ENCODE measurements around the gene NGDN.

NGDN gene

GRCh38 chr14:23469906-23470403, 452 bp downstream of the NGDN start:
- no peak for DNase-seq (ENCODE audit: low spot score)

DNA sequence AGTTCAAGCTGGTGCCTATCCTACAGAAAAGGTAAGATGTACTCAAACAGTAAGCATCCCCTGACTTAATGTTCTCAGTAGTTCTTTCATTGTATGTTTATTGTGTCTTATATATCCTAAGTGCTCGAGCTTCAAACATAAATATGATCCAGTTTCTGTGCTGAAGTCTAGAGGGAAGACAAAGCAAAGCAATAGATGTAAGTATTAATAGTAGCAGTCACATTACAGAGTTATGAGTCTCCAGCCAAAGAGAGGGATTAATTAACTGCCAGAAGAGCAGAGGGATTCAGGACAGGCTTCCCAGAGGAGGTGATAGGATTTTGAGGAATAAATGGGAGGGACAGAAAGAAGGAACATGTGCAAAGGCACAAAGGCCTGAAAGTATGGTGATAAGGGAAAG, 1.4 kb downstream of the NGDN start:
- no peak for DNase-seq (ENCODE audit: low spot score)

DNA sequence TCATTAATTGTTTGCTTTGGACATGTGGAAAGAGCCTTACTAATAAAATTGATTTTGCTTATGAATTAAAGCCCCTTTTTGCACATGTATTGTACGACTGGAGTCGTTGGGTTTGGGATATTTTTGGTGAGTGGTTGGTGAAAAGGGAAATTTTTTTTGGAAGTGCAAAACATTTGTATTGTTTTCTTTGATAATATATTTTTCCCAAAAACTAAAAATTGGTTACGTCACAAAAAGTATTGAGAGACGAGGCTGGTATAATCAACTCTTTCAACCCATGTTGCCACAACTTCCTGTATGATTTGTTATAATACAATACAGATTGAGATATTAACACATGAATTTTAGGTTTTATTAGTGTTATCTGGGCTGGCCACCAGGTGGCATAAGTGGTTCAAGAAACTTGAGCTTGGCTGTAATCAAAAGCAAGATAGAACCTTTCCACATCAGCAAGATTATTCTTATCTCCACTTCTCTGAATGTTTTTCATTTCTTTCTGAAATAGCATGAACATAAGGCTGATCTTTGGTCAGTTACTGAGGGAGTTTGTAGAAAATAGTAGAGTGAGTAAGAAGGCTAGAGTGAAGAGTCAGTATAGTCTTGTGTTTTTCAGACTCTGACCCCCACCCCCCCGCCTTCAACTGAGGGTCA, 8.7 kb downstream of the NGDN start:
- DNase-seq (ENCODE audit: low spot score) = peak; percentile 60

- no peak for DNase-seq (ENCODE audit: low spot score)
These were observed 12.0 kb downstream of the NGDN start for GRCh38 chr14:23481362-23481970.

DNA sequence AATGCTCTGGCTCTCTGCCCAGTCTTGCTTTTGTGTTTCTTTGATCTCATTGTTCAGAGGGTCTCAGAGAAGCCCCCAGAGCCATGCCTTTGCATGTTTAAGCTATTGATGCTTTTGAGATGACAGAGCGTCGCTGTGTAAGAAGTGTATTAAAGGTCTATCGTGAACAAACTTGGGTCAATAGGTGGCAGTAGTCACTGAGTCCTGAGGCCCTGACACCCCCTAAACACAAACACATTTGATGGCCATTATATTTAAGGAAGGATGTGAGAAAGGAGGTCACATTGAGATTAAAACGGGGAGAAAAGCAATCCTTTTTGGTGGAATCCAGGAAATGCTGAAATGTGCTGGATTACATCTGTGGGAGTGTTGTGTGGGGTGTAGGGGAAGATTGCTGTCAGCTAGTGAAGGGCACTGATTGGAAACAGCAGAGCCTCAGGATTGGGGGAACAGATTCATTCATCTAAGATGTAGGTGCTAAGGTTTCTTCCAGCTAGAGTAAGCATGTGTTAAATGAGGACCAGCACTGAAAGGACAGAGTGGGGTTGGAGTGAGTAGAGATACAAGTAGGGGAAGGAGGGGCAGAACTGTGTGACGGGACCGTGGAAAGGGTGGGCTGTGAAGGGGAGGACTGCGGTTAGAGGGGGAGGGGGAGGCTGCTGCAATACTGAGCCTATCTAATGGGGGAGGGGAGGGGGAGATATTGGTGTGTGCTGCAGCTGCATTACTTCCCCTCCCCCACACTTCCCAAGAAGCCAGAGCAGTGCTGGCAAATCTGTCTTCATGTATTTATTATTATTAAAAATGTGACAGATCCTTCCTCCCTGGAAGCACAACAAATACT, 12.7 kb downstream of the NGDN start:
- DNase-seq (ENCODE audit: low spot score) = no peak

GRCh38 chr14:23482823-23483148, 13.3 kb downstream of the NGDN start:
- no peak for DNase-seq (ENCODE audit: low spot score)

DNA sequence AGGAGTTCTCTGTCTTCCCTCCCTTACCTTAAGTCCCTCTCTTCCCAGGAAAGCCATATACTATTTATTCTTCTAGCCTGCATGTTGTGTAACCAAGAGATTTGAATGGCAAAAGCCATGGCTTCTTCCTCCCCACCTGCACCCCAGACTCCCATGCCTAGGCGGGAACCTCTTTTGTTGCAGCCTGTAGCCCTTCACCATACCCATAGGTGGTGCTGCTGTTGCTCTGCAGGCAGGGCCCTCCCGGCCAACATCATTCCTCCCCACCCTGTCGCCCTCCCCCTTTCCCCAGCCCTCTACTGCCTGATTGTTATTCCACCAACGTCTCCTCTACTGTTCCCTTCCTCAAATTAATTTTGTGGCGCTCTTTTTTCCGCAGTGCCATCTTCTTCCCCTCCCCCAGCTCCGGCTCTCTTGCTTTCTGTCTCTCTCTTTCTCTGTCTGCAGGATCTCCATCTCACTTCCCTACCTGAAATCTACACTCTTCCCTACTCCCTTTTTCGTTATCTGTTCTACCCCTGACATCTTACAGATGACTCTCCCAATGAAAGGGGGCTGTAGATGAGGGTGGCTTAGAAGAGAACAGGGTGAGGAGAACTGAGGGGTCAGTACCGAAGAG, 13.8 kb downstream of the NGDN start:
- peak; percentile 26 for DNase-seq (ENCODE audit: low spot score)

DNA sequence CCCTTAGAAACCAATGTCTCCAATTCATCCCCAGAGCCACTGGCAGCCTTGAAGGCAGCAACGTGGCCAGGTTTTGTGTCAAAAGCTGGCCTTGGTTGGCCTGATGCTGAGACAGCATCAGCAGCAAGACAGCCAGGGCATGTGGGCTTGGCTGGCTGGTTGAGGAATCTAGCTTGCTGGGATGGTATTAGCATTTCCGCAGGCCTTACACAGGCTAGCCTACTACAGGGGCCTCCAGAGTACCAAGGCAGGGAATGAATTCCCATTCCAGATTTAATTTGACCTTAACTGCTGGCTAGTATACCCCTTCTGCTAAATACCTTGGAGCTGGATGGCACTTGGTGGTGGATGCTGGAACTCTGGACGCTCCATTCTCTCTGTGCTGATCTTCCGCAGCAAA, 15.8 kb downstream of the NGDN start:
- DNase-seq (ENCODE audit: low spot score) = no peak

DNA sequence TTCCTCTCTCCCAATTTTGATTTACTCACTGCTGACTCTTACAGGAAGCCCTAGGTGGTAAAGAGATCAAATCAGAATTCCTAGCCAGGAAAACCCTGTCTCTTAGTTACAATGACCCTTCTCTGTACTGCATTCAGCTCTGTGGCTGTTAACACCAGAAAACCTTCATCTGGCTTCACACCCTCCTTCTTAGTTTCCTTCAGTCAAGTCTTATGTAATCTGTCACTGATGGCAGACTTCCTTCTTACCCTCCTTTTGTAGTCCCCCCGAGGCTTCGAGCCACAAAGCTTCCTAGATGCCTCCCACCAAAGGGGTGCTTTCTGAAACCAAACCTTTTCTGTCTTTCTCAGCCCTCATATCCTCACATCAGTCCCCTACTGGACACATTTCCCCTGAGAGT, 16.5 kb downstream of the NGDN start:
- DNase-seq (ENCODE audit: low spot score) = no peak

DNA sequence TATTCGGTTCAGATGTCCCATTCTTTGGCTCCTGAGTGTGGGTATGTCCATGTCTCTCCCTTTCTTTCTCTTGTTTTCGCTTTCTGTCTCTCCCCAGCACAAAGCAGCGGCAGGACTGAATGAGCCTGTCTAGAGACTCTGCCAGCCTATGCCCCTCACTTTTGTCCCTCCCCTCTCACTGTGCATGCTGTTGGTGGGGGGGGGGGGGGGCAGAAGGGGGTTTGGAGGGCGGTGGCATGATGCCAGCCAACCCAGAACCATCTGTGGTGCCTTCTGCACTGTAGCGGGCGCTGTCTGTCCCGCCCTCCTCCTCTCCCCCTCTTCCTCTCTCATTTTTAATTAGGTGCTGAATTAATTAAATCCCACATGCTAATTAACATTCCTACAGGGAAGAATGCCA, 17.7 kb downstream of the NGDN start:
- no peak for DNase-seq (ENCODE audit: low spot score)

DNA sequence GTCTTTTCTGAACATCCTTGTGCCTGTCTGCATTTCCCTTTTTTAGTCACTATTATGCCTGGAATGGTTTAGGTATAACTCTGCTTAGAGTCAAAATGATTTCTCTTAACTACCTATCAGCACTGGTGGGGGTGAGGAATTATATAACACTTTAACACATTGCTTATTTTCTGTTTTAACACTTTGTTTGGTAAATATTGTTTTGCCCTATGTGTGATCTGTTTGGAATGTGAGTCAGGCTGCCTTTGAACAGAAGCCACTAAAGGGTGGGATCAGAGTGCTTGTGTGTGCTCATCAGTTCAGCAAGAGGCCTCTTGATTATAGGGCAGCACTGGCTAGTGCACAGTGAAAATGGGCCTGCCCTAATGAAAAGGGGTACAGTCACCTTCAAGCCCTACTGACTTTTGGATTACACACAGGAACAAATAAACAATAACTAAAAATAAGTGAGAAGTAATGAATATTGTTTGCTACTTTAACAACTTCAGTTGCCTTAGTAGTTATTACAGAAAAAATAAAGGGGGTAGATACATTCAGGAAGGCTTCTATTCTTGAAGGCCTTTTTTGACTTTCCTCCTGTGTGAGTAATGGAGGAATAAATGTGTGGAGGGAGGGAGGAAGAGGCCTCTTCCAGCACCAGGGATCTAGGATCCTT, 23.2 kb downstream of the NGDN start:
- DNase-seq (ENCODE audit: low spot score) = no peak

DNA sequence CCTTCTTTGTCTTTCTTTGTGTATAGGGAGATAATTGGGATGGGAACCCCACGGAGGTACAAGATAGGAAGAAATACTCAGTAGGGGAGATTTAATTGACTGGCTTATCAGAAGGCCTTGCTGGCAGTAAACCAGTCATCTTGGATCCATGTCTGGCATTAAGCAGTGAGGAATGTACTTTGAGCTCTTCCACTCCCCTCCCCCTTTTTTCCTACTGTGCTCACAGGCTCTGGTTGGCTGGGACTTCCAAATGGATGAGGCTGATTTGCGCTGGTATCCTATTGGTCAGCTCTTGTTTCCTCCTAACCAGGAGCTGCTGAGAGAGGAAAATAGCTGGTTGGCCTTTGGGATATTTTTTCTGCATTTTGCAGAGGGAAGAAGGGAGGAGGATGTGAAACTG, 24.7 kb downstream of the NGDN start:
- no peak for DNase-seq (ENCODE audit: low spot score)

- DNase-seq (ENCODE audit: low spot score) = no peak
These were observed 42.7 kb downstream of the NGDN start for GRCh38 chr14:23512156-23512555.

DNA sequence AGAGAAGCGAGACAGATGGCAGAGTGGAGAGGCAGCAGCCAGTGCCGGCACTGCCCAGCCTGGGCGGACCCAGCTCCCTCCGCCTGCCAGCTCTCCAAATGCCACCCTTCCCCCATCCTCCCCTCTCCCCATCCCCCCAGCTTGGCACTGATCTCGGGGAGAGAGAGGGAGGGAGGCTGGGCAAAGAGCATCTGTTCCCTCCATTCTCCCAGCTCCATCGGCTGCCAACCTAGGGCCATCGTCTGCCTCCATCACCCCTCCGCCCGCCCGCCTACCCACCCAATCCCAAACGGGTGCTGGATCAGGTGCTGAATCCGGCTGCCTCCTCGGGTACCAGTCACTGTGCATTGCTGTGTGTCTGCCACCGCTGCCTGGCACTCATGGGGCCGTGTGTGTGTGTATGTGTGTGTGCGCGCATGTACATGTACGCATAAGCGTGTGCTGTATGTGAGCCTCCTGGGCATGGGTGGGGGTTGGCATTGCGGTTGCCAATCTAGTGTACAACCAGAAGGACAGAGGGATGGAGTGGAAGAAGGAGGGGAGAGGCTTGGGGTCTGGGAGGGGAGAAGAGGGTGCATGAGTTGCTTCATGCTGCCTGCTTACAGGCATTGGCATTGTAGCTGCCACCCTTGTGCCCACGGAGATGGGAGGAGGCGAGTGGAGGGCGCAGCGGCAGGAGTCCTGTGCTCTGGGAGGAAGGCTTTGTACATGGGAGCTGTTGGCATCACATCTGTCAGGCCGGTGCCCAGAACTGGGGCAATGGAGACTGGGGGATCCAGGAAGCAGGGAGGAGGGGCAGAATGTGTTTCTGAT, 43.7 kb downstream of the NGDN start:
- no peak for DNase-seq (ENCODE audit: low spot score)

GRCh38 chr14:23513818-23514643, 44.5 kb downstream of the NGDN start:
- DNase-seq (ENCODE audit: low spot score) = no peak

DNA sequence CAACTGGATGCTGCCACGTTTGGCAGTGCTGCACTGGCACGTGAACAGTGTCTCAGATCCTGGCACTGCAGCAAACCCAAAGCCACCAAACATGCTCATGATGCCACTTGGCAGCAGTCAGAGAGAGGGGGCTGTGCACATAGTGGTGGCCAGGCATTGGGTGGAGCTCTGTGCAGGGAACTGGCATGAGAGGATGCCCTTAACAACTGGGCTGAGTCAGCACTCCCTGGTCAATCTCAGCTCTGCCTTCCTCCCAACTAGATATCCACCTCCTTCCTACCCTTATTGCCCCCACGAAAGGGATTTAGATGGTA, 45.1 kb downstream of the NGDN start:
- DNase-seq (ENCODE audit: low spot score) = no peak

GRCh38 chr14:23517650-23518326, 48.3 kb downstream of the NGDN start:
- no peak for DNase-seq (ENCODE audit: low spot score)

DNA sequence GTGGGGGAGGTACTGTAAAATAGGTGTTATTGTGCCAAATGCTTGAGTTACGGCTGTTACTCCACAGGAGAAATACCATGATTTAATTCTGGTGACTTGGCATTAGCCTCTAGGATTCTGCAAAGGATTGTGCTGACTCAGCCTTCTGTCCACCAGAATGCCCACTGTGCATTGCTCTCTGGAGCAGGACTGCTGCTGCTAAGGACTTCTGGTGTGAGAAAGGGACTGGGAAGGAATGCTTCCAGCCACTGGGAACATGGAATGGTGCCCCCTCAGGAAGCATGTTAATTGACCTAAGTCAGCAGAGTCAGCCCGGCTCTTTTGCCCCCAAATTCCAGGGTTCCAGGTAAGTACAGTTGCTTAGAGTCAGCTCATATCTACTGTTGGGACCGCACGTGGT, 49.2 kb downstream of the NGDN start:
- DNase-seq (ENCODE audit: low spot score) = no peak

DNA sequence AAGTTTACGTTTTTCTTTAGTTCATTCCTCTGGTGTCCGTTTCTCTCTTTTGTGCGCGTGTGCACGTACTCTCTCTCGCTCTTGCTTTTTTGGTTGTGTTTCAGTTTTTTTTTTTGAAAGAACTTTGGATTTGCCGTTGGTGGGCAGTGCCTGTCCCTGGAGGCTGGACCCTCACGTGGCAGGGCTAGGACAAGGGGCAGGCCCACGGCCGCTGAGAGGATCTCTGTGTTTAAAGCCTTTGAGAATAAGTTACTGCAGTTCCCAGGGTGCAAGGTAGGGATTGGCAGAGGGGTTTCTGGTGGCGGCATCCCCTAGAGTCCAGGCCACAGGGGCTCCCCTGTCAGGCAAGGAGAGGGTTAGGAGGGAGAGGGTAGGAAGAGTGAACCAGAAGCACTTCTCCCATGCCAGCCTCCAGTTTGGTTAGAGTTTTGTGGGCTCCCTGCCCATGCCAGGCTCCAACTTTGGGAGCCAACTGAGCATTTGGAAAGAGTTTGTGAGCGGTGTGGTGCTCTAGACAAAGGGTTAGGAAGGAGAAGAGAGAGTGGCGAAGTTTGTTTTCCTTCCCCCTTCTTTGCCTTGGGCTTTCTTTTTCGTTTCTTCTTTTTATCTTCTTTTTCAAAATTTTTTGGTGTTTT, 51.5 kb downstream of the NGDN start:
- DNase-seq (ENCODE audit: low spot score) = no peak

Measured in germinal center (tissue), 1 donor.